ENCODE data around the gene RASAL2.
"Not testable (repeated sequence)": the region's sequence is repeated elsewhere in the genome, so short reads cannot be mapped to it uniquely, and the experiment has no call there.

Gene RASAL2

GRCh38 chr1:178301141-178301540, 207.2 kb downstream of the RASAL2 start:
- no peak for DNase-seq

DNA sequence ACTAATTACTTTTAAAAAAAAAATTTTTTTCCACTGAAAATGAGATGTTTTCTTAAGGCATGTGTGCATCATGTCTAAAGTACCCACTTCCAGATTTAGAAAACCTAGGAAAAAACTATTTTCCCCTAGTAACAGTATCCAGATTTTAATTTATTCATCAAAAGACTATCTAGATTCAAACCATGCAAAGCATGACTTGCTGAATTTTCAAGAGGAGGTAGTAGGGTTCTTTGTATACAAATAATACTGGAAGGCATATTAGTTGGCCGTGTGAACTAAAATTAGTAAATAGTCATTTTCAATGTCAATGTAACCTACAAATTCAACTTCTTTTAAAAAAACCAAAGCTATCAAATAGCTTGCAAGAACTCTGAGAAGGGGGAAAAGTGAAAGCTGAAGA, 213.4 kb downstream of the RASAL2 start:
- DNase-seq: no peak

GRCh38 chr1:178308438-178308837, 214.5 kb downstream of the RASAL2 start:
- no peak for DNase-seq

GRCh38 chr1:178310685-178311105, 216.8 kb downstream of the RASAL2 start:
- peak; percentile 65 for DNase-seq

DNA sequence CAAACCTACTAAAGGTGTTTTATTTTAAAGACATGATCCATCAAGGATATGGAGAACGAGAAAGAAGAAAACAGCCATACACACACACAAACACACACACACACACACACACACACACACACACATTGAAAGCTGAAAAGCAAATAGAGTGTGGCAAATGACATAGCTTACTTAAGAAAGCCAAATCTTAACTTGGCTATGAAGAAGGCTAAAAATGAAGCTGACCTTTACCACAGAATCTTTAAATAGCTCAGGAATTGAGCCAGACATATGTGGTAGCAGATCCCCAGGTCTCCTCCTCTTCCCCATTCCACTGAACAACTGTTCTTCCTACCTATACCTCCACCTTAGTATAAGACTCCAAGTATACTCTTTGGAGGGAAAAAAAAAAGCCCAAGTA, 217.3 kb downstream of the RASAL2 start:
- DNase-seq: no peak

DNA sequence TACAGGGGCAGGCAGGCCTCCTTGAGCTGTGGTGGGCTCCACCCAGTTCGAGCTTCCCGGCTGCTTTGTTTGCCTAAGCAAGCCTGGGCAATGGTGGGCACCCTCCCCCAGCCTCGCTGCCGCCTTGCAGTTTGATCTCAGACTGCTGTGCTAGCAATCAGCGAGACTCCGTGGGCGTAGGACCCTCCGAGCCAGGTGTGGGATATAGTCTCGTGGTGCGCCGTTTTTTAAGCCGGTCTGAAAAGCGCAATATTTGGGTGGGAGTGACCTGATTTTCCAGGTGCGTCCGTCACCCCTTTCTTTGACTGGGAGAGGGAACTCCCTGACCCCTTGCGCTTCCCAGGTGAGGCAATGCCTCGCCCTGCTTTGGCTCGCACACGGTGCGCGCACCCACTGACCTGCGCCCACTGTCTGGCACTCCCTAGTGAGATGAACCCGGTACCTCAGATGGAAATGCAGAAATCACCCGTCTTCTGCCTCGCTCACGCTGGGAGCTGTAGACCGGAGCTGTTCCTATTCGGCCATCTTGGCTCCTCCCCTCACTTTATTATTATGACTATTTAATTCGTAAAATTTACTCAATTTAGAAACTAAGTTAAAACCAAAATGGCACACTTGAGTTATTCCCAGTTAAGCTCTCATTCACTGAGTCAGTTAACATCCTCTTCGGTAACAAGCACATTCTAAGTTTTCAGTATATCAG, 226.5 kb downstream of the RASAL2 start:
- DNase-seq: not testable (repeated sequence)

- no peak for DNase-seq
Observed at GRCh38 chr1:178323067-178323466, 229.2 kb downstream of the RASAL2 start.

GRCh38 chr1:178324003-178324402, 230.1 kb downstream of the RASAL2 start:
- DNase-seq: no peak

GRCh38 chr1:178328728-178329127, 234.8 kb downstream of the RASAL2 start:
- no peak for DNase-seq

GRCh38 chr1:178330153-178330552, 236.2 kb downstream of the RASAL2 start:
- DNase-seq: no peak

DNA sequence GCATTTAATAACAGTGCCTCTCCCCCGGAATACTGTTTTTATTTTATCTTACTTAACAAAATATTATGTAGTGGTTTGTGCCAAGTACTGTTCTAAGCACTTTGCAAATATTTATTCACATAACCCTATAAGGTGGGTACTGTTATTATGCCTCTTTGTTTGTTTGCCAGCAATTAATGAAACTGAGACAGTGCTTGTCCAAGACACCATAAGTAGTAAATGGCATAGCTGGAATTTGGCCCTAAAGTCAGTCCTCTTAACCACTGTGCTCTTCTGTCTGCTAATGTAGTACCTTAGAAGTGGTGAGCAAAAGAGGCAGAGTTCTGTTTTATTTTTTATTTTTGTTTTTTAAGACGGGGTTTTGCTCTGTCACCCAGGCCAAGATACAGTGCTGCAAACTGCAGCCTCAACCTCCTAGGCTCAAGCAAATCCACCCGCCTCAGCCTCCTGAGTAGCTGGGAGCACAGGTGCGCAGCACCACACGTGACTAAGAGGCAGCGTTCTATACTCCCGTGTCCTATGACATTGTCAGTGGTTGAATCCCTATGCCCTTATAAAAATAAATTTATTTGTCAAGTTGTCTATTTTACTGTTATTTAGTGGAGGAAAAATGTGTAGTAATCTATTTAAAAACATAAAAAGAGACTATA, 237.1 kb downstream of the RASAL2 start:
- no peak for DNase-seq

- DNase-seq: no peak
Observed at GRCh38 chr1:178335426-178335825, 241.5 kb downstream of the RASAL2 start.

- DNase-seq: no peak
Observed at GRCh38 chr1:178337091-178337706, 243.3 kb downstream of the RASAL2 start.

GRCh38 chr1:178339834-178340233, 245.9 kb downstream of the RASAL2 start:
- no peak for DNase-seq

DNA sequence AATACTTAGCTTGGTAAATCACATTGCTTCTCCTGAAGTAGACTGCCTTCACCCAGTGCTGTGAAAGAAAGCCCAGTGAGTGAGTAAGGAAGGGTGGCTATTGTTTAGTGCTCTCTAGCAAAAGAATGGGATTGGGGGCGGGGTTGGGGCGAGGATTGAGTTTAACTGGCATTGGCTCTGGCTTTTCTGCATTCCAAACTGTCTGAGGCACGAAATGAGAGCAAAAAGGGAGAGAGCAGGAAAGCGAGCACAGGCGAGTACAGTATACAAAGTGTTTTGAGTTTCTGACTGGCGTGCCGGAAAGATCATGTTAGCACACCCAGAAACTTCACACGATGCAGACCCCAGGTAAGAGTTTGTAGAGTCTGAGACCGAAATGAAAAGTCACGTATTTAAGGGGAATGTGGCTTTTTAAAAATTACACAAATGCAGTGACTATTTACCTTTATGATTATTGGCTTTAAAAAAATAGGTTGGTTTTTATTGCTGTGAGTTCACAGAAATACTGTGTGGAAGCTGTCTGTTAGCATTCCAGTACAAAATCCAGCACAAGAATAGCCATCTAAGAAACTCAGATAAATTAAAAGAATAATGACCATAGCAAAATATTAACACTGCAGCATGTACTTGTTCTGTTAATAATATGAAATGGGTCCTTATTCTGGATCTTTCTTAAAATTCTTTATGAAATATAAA, 247.5 kb downstream of the RASAL2 start:
- no peak for DNase-seq

DNA sequence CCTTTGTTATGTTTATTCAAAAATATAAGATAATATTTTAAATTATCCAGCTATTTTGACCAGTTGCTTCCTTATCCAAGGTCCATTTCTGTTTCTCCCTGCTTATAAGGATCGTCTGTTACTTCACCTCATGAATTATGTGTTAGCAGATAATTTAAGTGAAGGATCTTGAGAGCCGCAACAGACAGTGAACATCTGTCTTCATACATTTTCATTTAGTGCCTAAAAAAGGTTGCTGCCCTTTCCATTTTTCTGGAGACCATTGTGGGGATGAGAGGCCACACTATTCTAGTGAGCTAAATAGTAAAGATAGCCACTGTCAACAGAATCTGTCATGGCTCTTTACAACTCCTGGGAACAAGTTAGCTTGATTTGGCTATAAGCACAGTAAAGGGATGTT, 248.8 kb downstream of the RASAL2 start:
- no peak for DNase-seq

GRCh38 chr1:178344513-178345091, 250.7 kb downstream of the RASAL2 start:
- no peak for DNase-seq

DNA sequence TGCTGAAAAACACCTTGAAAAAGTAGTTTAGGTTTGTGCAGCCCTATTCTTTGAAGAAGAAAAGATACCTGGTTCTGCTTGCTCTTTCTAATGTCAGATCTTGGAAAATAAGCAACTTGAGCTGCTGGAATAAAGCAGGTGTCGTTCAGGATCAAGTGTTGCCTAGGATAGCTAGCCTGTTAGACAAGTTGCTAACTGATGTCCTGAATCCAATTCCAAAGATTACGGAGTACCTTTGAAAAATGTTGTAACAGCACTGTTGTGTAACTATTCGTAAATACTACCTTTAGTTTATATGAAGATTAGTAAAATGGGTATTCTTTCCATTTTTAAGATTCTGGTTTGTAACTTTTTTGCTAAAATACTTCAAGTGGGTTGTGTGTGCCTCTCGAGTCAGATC, 251.3 kb downstream of the RASAL2 start:
- DNase-seq: no peak

GRCh38 chr1:178345807-178346206, 251.9 kb downstream of the RASAL2 start:
- DNase-seq: no peak

DNA sequence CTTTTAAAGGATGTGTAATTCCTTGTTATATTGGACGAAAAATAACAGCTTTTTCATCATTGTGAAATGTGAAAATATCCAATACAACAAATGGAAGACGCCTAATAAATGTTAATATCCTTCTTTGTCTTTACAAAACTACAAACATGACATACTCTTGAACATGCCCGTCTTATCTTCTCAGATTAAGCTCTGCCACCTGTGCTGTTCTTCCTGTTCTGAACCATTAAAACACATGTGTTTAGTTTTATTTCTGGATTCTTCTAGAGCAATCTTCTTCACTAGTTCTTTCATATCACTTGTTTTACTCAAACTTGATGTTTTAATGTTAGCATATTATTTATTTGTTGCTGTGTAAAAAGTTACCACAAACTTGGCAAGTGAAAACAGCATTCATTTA, 255.9 kb downstream of the RASAL2 start:
- DNase-seq: no peak

GRCh38 chr1:178351911-178352310, 258.0 kb downstream of the RASAL2 start:
- DNase-seq: not testable (repeated sequence)

GRCh38 chr1:178352790-178353416, 259.0 kb downstream of the RASAL2 start:
- no peak for DNase-seq

DNA sequence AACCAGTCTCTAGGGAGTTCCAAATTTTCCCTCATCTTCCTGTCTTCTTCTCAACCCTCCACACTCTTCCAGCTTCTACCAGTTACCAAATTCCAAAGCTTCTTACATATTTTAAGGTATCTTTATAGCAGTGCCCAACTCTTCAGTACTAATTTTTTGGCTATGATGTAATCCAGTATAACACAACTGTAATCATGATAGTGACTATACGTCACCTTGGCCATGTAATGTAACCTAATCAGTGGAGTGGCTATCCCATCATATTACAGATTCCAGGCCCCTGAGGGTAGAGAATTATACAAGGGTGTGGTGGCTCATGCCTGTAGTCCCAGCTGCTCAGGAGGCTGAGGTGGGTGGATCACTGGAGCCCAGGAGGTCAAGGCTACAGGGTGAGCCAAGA, 259.6 kb downstream of the RASAL2 start:
- no peak for DNase-seq
